GM19238 (cell line): Measurements from ENCODE around the gene OPHN1.
"Not testable (repeated sequence)": the region's sequence is repeated elsewhere in the genome, so short reads cannot be mapped to it uniquely, and the experiment has no call there.

Source experiments
- DNase-seq: peaks from one replicate; pipeline ENCODE4 v3.0.0; 2011; ENCODE audit warnings: low spot score; ENCODE audit not compliant: insufficient read length

The OPHN1 gene

DNA sequence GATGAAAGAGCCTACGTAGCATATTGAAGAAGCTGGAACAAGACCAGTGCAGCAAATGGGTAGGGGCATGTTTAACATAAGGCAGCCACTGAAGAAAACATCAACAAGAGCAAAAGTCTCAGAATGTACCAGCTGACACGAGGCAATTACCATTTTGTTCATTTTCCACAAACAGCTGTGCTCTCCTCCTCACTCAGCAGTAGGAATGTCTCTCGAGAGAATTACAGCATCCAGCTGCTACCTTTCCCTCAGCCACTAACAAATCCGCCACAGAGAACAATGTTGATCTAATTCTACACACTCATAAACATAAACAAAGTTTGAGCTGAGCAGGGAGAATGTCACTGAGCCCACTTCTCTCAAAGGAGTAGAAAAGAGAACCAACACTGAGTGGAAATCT lies 68.0 kb downstream of the OPHN1 start:
- no peak for DNase-seq

DNA sequence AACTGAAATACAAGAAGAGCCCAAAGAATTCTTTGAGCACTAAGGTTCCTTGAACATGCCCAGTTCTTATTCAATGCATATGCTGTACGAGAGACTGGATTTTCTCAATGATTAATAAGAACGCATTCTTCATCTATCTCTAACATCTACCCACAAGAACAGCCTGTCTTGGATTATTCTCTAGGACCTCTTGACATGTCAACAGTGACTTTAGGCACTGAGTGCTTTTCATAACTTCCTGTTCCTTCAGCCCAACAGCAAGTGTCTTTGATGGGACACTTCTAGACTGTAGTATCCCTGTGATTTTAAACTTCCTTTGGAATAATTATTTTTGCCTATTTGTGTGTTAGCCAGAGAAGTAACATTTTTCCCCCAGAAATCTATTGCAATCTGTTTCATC lies 69.3 kb downstream of the OPHN1 start:
- no peak for DNase-seq

DNA sequence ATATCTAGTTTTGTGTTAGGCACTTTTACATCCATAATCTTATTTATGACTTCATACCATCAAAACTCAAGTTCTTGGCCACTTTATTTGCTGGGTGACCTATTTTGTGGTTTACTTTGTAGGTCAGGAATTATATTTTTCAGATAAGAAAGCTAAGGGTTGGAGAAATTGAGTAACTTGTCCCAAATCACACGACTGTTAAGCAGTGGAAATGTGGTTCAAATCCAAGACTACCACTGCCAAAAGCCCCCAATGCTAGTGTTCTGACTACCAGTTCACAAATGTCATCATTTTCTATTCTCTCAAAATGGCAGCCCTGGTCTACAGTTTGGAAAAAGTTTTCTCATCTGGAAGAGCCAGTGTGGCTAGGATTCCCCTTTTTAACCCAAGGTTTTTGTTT lies 74.6 kb downstream of the OPHN1 start:
- DNase-seq = no peak

DNA sequence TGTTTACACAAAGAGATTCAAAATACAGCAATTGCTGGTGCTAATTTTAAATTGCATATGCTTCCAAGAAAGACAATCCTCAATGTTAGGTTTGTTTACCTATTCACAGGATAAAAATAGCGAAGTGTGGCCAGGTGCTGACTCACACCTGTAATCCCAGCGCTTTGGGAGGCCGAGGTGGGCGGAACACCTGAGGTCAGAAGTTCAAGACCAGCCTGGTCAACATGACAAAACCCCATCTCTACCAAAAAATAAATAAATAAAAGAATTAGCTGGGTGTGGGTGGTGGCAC lies 77.7 kb downstream of the OPHN1 start:
- no peak for DNase-seq

DNA sequence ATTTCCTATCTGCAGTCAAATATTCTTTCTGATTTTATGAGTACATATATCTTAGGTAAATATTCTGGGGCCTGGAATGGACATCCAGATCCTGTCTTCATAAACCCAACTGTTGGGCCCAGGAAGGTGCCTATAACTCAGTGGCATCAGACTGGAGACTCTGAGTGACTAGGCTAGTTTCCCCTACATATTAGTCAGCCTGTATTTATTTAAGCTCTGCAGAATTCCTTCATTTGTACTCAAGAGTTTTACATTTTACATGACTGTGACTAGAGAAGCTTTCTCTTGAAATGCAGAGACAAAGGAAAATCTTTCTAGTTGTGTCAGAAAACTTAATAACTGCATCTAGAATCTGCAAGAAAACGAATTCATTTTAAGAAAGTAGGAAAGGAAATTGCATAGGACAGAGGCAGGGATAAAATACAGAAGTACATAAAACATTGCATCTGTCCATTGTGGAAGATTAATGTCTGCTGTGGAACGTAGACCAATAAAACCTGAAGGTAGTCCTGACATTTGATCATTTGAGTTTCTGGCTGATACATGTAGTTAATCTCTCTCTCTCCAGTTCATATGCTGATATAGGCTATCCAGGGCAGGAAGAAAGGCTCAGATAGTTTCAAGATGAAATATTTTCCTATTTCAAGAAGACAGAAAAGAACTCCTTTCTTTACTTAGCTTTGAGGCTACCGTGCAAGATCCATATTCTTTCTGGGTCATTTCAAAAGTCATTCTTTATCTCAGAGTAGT lies 78.2 kb downstream of the OPHN1 start:
- DNase-seq = no peak

DNA sequence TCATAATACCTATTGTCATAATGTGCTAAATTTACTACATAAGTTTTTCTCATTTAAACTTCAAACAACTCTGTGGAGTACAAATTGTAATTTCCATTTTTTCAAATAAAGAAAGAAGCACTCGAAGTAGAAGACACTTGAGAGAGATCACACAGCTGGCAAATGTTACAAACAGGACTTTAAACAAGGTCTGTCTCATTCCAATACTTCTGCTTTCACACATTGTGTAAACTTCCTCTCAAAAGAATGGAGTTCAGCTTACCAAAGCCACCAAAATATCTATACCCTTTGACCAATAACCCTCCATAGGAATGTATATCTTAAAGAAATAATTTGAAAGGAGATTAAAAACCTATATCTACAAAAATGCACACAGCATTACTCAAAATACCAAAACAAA lies 88.3 kb downstream of the OPHN1 start:
- DNase-seq = no peak

DNA sequence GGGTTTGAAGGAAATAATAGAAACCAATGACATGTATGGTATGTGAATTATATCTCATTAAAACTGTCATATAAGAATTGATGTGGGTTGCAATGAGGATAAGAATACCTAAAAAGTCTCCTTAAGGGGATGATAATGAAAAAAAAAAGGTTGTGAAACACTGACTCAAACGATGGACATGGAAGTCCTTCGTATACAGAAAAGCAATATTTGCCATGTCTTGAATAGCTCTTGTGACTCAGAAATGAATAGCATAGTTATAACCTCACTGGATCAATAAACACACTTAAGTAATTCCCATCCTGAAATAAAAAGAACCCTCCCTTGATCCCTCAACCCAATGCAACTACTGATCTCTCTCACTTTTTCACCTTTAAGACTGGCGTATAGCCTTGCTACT lies 89.7 kb downstream of the OPHN1 start:
- no peak for DNase-seq

DNA sequence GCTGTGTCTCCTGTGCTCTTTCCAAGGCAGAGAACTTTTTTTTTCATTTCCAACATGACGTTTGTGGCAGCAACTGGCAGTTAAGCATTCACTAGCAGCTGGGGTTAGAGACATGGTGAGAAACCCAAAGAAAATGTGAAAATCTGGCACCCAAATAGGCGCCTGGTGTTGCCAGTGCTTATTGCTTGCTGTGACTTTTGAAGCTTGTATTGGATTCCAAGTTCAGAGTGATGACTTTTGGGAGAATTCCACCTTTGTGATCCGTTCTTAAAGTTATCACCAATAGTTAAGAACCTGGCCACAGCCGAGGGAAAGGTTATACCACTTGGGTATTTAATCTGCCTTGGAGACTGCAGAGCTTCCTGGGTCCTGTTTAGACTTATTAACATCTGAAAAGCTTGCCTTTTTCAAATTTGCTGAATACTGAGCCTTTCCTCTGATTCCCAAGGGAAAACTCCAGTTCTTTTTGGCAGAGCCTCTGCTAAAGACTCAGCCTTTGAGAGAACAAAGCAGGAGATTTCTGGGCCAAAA lies 101.0 kb downstream of the OPHN1 start:
- DNase-seq = no peak

DNA sequence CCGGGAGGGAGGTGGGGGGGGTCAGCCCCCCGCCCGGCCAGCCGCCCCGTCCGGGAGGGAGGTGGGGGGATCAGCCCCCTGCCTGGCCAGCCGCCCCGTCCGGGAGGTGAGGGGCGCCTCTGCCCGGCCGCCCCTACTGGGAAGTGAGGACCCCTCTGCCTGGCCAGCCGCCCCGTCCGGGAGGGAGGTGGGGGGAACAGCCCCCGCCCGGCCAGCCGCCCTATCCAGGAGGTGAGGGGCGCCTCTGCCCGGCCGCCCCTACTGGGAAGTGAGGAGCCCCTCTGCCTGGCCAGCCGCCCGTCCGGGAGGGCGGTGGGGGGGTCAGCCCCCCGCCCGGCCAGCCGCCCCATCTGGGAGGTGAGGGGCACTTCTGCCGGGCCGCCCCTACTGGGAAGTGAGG lies 106.5 kb downstream of the OPHN1 start:
- DNase-seq = not testable (repeated sequence)

DNA sequence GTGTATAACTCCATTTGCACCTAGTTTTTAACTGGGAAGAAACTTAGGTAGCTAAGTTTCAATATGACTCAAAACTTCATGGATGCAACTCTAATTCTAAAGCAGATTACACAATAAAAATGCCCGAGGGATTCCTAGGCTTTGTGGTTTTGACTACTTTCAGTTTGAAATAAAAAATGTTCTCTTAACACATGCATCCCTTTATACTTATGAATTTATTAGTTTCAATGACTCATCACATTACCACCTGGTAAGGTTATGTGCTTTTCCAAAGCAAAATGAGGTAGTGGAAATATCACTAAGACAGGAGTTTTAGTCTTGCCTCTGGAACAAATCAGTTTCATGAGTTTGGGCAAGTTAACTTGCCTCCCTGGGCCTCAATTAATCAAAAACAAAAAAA lies 125.5 kb downstream of the OPHN1 start:
- no peak for DNase-seq

DNA sequence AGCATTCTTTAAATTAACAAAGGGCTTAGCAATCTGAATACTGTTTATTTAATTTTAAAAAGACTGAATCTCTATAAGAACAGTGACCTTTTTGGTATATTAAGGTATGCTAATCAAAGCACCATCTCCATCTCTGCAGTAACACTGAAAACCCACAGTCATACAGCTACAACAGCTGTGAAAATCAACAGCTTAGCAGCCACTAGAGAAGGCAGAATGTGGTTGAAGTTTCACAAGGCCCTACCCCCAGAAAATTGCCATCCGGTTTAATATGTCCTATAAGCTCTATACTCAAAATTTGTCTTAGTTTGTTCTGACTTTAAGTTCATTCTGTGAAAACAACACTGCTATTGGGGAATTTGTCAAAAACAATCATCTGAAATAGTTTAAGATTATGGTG lies 128.7 kb downstream of the OPHN1 start:
- no peak for DNase-seq

DNA sequence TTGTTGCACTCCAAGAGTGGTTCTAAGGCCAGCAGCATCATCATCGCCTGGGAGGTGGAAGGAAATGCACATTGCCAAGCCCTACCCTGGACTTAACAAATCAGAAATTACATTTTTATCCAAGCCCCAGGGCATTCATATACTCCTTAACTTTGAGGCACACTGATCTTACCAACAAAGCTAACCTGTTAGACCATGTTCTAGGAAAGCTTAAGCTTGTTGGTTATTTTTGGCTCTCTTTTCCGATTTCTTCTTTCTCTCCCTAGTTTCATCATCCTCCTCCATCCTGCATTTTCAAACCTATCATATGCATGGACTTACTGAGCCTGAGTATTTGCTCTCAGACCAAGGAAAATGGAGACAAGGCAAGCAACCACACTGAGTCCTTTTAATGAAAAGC lies 133.4 kb downstream of the OPHN1 start:
- no peak for DNase-seq

DNA sequence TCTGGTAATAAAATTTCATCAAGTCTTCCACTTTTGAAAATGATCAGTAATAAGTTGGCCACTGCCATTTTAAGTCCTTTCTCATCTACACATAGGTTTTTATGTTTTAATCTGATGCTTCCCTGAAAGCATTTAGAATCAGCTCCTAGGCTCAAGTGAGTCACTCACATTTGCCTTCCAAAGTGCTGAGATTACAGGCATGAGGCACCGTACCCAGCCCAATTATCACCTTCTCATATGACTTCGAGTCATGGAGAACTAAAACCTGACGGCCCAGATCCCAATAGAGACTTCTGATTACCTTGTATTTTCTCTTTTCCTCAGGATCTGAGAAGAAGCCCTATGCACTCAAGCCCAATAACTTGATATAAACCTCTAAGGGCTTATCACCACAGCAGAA lies 140.8 kb downstream of the OPHN1 start:
- DNase-seq = no peak

DNA sequence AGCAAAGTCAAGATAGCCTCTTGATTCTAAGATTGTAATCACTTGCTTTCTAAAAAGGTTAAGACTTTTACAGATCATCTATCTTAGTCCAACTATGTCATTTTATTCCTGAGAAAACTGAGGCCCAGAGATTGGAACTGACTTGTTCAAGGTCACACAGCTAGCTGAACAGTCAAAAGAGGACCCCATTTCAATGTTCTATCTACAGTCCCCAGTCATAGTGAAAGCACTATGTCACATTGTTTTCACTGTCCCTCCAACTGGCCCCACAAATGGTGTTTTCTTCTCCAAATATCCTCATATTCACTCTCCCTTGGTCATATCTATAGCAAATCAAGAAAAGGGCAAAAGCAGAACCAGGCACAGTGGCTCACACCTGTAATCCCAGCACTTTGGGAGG lies 145.2 kb downstream of the OPHN1 start:
- DNase-seq = no peak

DNA sequence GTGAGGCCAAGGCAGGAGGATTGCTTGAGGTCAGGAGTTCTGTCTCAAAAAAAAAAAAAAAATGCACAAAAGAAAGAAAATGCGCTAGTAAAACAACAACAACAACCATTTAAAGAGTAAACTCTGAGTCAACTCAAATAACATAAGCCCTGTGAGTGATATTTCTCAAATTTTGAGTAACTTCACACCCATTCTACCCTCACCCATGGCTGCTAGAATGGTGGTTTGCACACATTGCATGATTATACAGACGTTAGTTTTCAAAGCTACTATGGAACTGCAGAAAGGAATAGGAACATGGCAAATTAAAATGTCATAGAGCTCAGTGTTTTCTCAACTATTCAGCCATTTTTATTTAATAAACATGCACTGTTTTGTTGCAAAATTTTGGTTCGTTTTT lies 145.9 kb downstream of the OPHN1 start:
- no peak for DNase-seq

DNA sequence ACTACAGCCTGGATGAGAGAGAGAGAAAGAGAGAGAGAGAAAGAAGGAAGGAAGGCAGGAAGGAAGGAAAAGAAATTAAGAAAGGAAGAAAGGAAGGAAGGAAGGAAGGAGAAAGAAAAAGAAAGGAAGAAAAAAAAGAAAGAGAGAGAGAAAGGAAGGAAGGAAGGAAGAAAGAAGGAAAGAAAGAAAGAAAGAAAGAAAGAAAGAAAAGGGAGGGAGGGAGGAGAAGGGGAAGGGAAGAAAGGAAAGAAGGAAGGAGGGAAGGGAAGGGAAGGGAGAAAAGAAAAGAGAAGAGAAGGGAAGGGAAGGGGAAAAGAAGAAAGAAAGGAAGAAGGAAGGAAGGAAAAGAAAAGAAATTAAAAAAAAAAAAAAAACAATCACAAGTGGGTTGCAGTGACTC lies 146.3 kb downstream of the OPHN1 start:
- no peak for DNase-seq

DNA sequence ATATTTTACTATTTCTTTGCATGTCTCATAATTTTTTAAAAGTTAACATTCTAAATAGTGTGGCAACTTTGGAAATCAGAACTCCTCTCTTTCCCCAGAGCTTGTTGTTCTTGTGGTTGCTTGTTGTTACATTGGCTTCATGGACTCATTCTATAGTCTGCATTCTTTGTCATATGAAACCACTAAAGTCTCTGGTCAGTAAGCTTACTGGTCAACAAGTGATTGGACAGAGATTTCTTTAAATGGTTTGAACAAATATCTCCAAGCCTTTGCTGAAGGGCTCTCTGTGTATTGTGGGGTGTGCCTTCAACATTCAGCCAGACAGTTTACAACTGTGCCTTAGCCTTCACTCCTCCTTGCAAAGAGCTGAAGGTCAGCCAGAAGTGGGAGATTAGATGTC lies 147.2 kb downstream of the OPHN1 start:
- no peak for DNase-seq

DNA sequence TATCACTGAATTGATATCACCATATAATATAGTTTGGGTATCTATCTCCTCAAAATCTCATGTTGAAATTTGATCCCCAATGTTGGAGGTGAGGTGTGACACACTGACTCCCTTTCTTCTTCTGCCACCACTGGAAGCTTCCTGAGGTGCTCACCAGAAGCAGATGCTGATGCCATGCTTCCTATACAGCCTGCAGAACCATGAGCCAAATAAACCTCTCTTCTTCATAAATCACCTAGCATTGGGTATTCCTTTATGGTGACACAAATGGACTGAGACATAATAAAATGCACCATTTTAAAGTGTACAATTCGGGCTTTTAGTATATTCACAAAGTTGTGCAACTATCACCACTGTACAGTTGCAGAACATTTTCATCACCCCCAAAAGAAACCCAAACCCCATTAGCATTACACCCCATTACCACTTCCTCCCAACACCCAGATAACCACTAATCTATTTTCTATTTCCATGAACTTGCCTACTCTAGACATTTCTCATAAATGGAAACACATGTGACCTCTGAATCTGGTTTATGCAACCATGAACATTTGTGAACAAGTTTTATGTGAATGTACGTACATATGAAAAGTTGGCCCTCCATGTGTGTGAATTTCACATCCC lies 148.9 kb downstream of the OPHN1 start:
- no peak for DNase-seq

DNA sequence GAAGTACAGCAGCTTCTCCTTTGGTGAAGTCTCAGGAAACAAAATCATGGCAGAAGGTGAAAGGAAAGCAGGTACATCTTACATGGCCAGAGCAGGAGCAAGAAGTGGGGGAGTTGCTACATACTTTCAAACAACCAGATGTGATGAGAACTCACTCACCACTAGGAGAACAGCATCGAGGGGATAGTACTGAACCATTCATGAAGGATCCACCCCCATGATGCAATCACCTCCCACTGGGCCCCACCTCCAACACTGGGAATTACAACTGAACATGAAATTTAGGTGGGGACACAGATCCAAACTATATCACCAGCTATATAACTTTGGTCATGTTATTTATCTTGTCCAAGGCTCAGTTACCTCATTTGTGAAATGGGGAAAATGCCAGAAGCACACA lies 159.4 kb downstream of the OPHN1 start:
- DNase-seq = no peak

DNA sequence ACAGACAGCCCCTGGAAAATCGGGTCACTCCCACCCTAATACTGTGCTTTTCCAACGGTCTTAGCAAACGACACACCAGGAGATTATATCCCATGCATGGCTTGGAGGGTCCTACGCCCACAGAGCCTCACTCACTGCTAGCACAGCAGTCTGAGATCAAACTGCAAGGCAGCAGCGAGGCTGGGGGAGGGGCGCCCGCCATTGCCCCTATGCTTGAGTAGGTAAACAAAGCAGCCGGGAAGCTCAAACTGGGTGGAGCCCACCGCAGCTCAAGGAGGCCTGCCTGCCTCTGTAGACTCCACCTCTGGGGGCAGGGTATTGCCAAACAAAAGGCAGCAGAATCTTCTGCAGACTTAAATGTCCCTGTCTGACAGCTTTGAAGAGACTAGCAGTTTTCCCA lies 168.5 kb downstream of the OPHN1 start:
- not testable (repeated sequence) for DNase-seq

DNA sequence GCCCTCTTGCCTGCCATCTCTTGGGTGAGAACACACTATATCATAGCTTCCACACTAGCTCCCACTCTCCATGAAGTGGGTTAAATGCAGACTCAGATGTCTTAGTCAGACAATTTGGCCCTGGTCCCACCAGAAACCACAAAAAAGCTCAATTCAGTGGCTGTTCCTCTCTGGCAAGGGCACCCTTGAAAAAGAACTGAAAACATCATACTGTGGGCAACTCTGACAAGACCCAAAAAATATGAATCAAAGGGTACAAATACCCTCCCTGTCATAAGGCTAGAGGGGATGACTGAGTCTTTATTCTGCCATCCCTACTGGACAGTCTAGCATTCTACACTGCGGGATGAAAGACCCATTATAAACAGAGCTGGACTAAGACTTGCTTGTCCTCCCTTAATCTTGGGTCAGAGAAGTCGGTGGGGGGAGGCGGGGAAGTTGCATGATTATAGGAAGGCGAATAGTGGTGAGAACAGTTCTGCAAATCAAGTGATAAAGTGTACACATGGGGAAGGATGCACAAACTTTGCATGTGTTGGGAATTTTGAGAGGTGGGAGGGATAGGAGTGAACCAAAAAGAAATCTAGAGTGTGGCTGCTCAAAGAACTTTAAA lies 172.1 kb downstream of the OPHN1 start:
- no peak for DNase-seq

DNA sequence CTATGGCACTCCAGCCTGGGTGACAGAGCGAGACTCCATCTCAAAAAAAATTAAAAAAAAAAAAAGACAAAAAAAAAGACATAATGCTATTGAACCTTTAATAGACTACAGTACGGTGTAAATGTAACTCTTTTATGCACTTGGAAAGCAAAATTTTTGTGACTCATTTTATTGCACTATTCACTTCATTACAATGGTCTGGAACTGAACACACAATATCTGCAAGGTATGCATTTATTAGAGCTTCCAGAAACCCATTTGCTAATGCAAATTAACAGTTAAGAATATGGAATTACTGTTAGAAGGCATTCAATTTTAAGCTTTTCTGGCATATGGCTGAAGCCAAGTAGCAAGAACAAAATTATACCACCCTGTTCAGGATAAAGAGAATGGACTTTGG lies 176.3 kb downstream of the OPHN1 start:
- no peak for DNase-seq
